Stimulated activated CD4-positive, alpha-beta T cell treated with anti-CD3 and anti-CD28 coated beads, Interleukin-12 subunit alpha, Interleukin-12 subunit beta, amount 100 ng/mL, for 24 hours (primary cell): Measurements from ENCODE around the gene EXD3.
"Not testable (repeated sequence)": the region's sequence is repeated elsewhere in the genome, so short reads cannot be mapped to it uniquely, and the experiment has no call there.

Source experiments
- DNase-seq, 2 experiments: peaks; one replicate each; pipeline ENCODE4 v3.0.0-alpha.2; 2020; ENCODE audit warnings: low read depth in 2 of 2

The EXD3 gene

GRCh38 chr9:137380171-137380570 is 42.8 kb downstream of the EXD3 start:
- no peak for DNase-seq

GRCh38 chr9:137379761-137380161 is 43.2 kb downstream of the EXD3 start:
- no peak for DNase-seq

DNA sequence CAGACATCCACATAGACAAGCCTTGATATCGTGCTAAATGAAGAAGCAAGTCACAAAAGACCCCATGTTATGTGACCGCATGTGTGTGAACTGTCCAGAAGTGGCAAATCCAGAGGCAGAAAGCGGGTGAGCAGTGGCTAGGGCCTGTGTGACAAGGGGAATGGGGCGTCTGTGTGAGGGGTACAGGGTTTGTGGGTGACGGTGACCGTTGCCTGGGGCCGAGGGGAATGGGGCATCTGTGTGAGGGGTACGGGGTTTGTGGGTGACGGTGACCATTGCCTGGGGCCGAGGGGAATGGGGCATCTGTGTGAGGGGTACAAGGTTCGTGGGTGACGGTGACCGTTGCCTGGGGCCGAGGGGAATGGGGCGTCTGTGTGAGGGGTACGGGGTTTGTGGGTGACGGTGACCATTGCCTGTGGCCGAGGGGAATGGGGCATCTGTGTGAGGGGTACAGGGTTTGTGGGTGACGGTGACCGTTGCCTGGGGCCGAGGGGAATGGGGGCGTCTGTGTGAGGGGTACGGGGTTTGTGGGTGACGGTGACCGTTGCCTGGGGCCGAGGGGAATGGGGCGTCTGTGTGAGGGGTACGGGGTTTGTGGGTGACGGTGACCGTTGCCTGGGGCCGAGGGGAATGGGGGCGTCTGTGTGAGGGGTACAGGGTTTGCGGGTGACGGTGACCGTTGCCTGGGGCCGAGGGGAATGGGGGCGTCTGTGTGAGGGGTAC is 44.1 kb downstream of the EXD3 start:
- not testable (repeated sequence) for DNase-seq

GRCh38 chr9:137376386-137376785 is 46.6 kb downstream of the EXD3 start:
- DNase-seq = no peak

GRCh38 chr9:137375321-137376058 is 47.5 kb downstream of the EXD3 start:
- no peak for DNase-seq

GRCh38 chr9:137374131-137374845 is 48.7 kb downstream of the EXD3 start:
- DNase-seq = no peak

DNA sequence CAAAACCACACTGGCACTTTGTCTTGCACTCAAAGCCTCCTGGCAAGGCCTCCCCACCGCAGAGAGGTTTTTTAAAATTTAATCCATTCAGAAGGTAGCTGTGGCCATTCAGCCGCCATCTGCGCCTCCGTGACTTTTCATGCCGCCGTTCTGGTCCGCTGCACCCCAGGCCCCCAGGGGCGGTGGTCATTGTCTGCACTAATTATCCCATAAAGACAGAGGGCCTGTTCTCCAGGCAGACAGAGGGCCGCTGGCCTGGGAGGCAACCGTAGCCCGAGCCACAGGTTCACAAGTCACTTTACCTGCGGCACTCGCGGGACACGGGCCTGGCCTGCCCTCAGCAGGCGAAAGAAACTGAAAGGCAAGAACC is 49.4 kb downstream of the EXD3 start:
- no peak for DNase-seq

DNA sequence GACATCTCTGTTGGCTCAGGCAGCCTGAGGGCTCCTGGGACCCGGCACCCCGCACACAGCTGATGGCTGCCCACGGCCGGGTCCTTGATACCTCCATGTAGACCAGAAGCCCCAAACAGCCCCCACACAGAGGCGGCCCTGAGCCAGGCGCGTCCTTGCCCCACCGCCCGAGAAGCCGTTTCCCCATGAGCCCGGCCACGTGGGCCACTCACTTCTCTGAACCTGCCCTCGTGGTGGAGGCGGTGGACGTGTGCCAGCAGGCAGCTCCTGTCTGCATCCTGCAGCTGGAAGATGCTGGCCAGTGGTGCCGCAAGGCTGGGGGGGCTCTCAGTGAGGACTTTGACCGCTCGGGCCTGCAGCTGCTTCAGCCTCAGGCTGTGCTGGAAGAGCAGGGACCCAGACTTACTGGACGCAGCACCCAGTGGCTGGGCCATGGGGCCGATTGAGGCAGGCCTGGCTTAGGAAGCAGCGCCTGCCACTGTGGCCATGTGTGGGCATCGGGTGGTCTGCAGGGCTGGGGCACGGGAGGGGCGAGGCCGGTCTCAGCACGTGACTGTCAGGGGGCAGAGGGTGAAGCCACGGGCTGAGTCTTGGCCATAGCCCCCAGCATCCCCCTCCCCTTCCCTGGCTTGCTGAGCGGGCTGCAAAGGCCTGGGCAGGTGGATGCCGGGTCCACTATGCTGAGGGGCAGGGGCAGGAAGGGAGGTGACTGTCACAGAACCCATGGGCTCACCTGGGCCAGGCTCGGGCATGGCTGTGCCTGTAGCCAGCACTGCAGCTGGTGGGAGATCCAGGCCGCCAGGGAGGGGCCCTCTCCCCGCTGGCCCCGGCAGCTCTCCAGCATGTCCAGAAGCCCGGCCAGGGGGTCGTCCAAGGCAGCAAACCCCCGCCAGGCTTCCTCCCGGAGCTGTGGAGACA is 50.0 kb downstream of the EXD3 start:
- DNase-seq = no peak

DNA sequence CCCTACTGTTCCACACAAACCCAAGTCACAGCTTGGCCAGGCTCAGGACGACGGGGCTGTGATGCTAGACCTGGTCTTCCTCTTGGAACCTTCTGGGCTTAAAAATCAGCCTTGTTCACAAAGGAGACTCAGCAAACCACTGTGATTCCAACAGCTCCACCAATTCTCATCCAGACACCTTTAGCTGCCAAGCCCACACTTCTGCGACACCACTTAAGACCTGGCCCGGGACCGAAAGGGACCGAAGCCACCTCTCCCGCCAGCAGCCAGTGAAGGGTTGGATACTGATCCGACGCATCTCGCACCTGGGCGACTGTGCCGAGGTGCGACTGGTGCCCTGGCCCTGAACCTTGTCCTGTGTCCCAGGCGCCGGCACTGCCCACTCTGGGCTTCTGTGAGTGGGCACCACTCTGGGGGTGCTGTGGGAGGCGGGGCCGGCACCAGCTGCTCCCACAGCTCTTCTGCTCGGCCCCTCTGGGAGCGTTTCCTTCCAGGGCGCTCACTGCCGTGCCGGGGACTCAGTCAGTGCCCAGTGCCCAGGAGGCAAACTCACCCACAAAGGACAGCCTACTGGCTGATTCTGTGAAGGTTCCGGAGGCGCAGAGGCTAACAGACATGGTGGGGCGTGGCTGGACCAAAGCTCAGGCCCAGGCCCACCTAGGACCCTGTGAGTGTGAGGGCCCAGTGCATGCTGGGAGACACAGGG is 50.9 kb downstream of the EXD3 start:
- no peak for DNase-seq

- DNase-seq = no peak
These were observed 51.4 kb downstream of the EXD3 start for GRCh38 chr9:137371521-137371941.

- no peak for DNase-seq
These were observed 52.0 kb downstream of the EXD3 start for GRCh38 chr9:137370865-137371520.

DNA sequence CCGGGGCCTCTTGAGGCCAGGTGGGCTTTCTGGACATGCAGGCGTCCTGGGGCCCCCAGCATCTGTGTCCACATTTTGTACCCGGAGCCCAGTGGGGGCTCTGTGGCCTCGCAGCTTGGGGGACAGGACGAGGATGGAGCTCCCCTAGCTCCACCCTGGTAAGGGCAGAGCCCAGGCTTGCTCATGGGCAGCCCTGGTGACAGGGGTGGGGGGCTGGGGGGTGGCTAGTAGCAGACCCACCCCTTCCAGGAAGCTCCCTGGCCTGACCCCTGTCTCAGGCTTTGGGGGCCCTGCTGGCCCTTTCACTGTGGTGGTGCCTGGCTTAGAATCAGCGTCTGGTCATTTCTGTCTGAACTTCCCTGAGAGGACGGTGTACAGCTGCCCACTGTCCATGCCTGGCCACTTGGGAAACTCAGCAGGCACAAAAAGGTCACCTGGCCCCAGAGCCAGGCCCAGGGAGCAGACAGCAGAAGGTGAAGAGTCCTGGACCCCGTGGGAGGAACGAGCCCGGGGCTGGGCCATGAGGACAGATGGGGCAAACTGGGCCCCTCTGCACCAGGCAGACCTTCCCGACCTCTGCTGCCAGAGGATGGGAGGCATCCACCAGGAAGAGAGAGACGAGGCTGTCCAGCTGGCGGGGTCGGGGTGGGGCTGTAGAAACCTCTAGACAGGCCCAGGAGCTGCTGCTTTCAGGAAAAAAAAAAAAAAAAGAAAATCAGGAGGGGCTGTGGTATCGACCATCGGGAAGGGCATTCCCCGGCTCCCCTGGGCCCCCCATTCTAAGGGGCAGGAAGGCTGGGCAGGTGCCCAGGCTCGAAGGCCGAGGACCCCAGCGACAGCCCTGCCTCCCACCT is 52.8 kb downstream of the EXD3 start:
- no peak for DNase-seq

DNA sequence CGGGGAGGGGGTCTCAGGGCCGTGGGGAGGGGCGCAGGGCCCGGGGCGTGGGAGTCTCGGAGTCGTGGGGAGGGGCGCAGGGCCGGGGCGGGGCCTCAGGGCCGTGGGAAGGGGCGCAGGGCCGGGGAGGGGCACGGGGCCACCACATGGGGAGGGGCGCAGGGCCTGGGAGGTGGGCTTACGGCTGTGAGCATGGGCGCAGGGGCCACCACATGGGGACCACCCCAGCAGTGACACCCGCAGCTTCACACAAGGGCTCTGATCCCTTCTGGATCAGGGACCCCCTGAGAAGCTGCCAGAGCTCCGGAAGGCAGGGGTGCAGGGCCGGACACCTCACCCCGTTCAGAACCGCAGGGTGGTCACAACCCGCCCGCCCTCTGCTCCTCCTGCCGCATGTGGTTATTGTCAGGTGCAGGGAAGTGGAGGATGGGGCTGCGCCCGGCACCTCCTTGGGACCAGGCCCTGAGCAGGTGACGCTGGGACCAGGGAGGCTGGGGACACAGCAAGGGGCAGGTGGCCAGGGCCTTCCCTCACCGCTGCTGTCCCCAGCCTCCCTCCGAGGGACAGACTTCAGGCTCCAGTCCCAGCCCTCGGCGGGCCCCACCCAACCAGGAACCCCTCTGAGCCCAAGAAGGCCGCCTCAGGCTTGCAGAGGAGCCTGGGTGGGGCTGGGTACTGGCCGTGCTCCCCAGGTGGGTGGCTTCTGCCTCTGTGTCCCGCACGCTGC is 53.7 kb downstream of the EXD3 start:
- DNase-seq = no peak

DNA sequence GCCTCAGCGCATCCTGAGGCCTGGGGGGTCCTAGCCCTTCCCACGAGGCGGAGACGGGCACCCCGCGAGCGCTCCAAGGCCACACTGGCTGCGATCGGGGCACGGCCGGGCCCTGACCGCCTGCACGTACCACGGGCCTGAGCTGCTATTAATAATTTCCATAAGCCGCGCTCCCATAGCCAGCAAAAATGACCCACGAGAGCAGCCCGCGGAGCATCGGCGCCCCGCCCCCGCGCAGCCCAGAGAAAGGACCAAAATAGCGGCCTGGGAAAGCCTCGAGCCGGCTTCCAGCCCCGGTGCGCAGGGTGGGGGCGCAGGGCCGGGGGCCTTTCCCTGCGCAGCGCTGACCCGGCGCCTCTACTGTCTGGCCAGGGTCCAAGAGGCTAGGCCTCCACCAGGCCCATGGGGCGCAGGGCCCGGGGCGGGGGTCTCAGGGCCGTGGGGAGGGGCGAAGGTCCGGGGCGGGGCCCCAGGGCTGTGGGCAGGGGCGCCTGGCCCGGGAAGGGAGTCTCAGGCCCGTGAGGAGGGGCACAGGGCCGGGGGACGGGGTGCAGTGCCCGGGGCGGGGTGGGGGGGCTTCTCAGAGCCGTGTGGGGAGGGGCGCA is 54.4 kb downstream of the EXD3 start:
- no peak for DNase-seq

DNA sequence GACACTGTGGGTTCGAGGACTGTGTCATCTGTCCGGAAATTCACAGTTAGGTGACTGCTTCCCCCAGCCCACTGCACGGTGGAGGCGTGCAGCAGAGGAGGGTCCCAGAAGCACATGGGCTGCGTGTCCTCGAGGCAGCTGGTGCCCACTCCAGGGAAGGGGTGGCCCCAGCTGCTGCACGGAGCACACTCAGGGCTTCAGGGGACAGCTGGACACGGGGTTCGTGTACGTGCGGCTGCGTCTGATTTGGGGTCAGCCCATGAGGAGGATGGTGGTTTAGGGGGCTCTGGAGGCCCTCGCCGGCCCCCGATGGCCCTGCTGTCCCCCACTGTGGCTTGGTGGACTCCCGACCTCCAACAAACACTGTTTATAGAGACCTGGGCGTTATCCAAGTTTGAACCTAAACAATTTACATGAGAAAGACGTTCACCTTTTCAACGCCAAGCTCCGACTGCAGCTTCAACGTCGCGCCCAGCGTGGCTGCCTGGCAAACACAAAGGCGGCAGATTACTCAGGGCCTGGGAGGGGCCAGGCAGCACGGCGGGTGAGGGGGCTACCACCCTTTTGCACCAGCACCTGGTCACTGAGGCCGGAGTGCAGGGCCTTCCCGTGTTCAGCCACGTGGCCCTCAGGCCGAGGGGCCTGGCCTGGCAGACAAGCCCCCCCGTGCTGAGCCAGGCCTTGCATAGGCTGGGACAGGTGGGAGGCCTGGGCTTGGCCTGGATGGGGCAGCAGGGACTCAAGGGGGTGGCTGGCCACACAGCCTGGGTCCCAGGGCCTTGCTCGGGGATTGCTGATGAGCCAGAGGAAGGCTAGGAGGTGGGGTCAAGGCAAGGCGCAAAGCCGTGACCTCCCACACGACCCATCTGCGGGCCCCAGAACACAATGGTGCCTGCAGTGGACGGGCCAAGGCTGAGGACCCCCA is 55.2 kb downstream of the EXD3 start:
- DNase-seq = no peak

GRCh38 chr9:137366891-137367381 is 56.0 kb downstream of the EXD3 start:
- no peak for DNase-seq

DNA sequence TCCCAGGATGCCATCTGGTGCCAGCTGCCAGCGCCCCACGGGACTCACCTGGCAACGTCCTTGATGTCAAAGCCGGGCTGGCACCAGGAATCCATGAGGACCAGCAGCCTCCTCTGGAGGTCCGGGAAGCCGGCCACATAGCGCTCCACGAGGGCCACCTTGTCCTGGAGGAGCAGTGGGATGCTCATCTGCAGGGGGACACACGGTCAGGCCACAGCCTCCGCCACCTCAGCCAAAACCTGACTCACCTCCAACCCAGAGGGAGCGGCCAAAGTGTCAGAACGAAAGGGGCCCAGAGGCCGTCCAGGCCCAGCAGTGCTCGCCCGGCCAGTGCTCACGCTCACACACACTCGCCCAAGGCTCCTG is 56.5 kb downstream of the EXD3 start:
- no peak for DNase-seq
